WTC11 (cell line): Measurements from ENCODE around the gene GREB1.

Experiments
- CTCF ChIP-seq: fragments of 200-600 bp; IDR thresholded peaks from 2 replicates; pipeline ENCODE4 v1.8.0; 2022; ENCODE audit warnings: antibody characterized with exemption
- EMX1 ChIP-seq: fragments of 250-450 bp; sonication (Bioruptor Pico); IDR thresholded peaks from 2 replicates; pipeline ENCODE4 v1.8.0; 2021; ENCODE audit warnings: mild to moderate bottlenecking
- ETV6 ChIP-seq: sonication (generic); formaldehyde crosslinking; IDR thresholded peaks from 2 replicates; pipeline ENCODE4 v1.8.1; 2022; ENCODE audit warnings: mild to moderate bottlenecking, missing genetic modification reagents
- MAX ChIP-seq: sonication (generic); formaldehyde crosslinking; IDR thresholded peaks from 2 replicates; pipeline ENCODE4 v1.8.0; 2022; ENCODE audit warnings: mild to moderate bottlenecking, missing genetic modification reagents
- RELA ChIP-seq: sonication (generic); formaldehyde crosslinking; IDR thresholded peaks from 2 replicates; pipeline ENCODE4 v1.8.1; 2022; ENCODE audit warnings: missing genetic modification reagents, mild to moderate bottlenecking, borderline replicate concordance
- USF2 ChIP-seq: sonication (generic); formaldehyde crosslinking; IDR thresholded peaks from 2 replicates; pipeline ENCODE4 v1.8.1; 2023; ENCODE audit warnings: mild to moderate bottlenecking, missing genetic modification reagents, moderate library complexity
- ZNF232 ChIP-seq: sonication (generic); formaldehyde crosslinking; IDR thresholded peaks from 2 replicates; pipeline ENCODE4 v1.8.0; 2022; ENCODE audit warnings: mild to moderate bottlenecking, missing genetic modification reagents
- ZNF423 ChIP-seq: fragments of 250-450 bp; sonication (Bioruptor Pico); IDR thresholded peaks from 2 replicates; pipeline ENCODE4 v2.1.2; 2022; ENCODE audit warnings: mild to moderate bottlenecking, moderate library complexity

GRCh38 chr2:11502740-11503292 lies 31.0 kb upstream of the GREB1 start:
- TF ChIP-seq EMX1 (CRISPR knock-in tag) (no peak), ZNF423 (CRISPR knock-in tag) (no peak), CTCF (no peak), MAX (CRISPR knock-in tag) (no peak), ETV6 (CRISPR knock-in tag) (no peak), ZNF232 (CRISPR knock-in tag) (no peak), USF2 (CRISPR knock-in tag) (no peak), RELA (no peak)
